GM19395 (cell line): ENCODE results near the gene LHFPL3.

Experiments used
- ATAC-seq: cut with Tn5 transposase; IDR thresholded peaks from one replicate; pipeline ENCODE4 v1.9.1; 2021; ENCODE audit warnings: mild to moderate bottlenecking, moderate library complexity; ENCODE audit not compliant: unreplicated experiment

The LHFPL3 gene

GRCh38 chr7:104794589-104794988 lies 466.2 kb downstream of the LHFPL3 start:
- ATAC-seq, result no peak

- no peak for ATAC-seq
Measured at GRCh38 chr7:104795086-104795485, 466.7 kb downstream of the LHFPL3 start.

- no peak for ATAC-seq
Measured at GRCh38 chr7:104795616-104796398, 467.4 kb downstream of the LHFPL3 start.

GRCh38 chr7:104800307-104800706 lies 471.9 kb downstream of the LHFPL3 start:
- no peak for ATAC-seq

- ATAC-seq, result no peak
Measured at GRCh38 chr7:104801022-104801421, 472.6 kb downstream of the LHFPL3 start.

- ATAC-seq, result no peak
Measured at GRCh38 chr7:104803931-104804330, 475.5 kb downstream of the LHFPL3 start.

- ATAC-seq, result no peak
Measured at GRCh38 chr7:104804696-104805095, 476.3 kb downstream of the LHFPL3 start.

- no peak for ATAC-seq
Measured at GRCh38 chr7:104805449-104806317, 477.3 kb downstream of the LHFPL3 start.

- ATAC-seq, result no peak
Measured at GRCh38 chr7:104807671-104808070, 479.3 kb downstream of the LHFPL3 start.

- no peak for ATAC-seq
Measured at GRCh38 chr7:104809906-104810305, 481.5 kb downstream of the LHFPL3 start.

- ATAC-seq, result no peak
Measured at GRCh38 chr7:104814126-104814525, 485.7 kb downstream of the LHFPL3 start.

GRCh38 chr7:104814671-104815400 lies 486.4 kb downstream of the LHFPL3 start:
- no peak for ATAC-seq

- ATAC-seq, result no peak
Measured at GRCh38 chr7:104816537-104816936, 488.1 kb downstream of the LHFPL3 start.

GRCh38 chr7:104818961-104819880 lies 490.8 kb downstream of the LHFPL3 start:
- no peak for ATAC-seq

- ATAC-seq, result no peak
Measured at GRCh38 chr7:104820836-104821535, 492.6 kb downstream of the LHFPL3 start.

- no peak for ATAC-seq
Measured at GRCh38 chr7:104823177-104823576, 494.8 kb downstream of the LHFPL3 start.

GRCh38 chr7:104825099-104825498 lies 496.7 kb downstream of the LHFPL3 start:
- no peak for ATAC-seq

- no peak for ATAC-seq
Measured at GRCh38 chr7:104826135-104826534, 497.7 kb downstream of the LHFPL3 start.

GRCh38 chr7:104836976-104837375 lies 508.6 kb downstream of the LHFPL3 start:
- no peak for ATAC-seq
